ENCODE data around the gene SLX4IP.

Gene SLX4IP

DNA sequence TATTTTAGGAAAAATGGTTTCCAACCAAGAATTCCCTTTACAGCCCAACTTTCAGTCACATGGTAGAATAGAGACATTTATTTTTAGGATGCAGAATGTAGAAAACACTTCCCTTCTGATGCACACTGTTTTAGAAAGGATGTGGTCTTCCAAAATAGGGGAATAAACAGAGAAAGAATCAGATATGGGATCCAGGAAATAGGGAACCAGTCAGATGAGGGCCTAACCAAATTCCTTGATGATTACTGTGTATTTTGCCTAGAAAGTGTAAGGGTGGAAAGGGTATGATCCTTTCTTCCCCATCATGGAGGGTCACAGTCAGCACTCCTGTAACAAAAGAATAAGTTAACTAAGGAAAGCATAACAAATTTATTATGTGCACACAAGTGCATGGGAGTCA, 27.4 kb downstream of the SLX4IP start:
- no peak overlapping the region for H2AK5ac ChIP-seq (ENCODE audit: low read length)

DNA sequence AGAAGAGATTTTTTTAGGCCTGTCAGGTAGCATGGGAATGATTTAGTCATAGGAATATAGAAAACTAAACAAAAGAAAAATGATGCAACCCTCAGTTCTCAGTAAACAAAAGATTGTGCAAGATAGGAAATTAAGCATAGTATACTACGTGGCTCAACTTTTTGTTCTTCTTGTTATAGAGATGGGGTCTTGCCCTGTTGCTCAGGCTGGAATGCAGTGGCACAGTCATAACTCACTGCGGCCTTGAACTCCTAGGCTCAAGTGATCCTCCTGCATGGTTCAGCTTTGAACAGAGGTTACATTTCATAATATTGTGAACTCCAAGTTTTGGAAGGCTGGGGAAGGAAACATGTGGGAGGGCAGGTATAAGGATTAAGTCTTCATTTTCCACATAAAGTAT, 28.5 kb downstream of the SLX4IP start:
- no peak overlapping the region for H4K5ac ChIP-seq (ENCODE audit: low read length)

More for the DNA sequence above, 27.4 kb downstream of the SLX4IP start:
- no peak overlapping the region for H3K27ac ChIP-seq (ENCODE audit: low read depth, low read length)
- peaks cover 3% of the 10 kb centered on the region for H3K4me1 ChIP-seq (ENCODE audit: control insufficient read depth, low read depth, low read length)
- no peaks in the 10 kb centered on the region for H3K79me2 ChIP-seq (ENCODE audit: control insufficient read depth, insufficient read depth, low read length)
- H3K27me3 ChIP-seq (ENCODE audit: insufficient read depth, low read length, poor library complexity) = no peaks in the 10 kb centered on the region
- peaks cover 6% of the 10 kb centered on the region for H3K79me1 ChIP-seq (ENCODE audit: low read length)
- no peak overlapping the region for H3K4me3 ChIP-seq (ENCODE audit: low read length)
- H3K36me3 ChIP-seq (ENCODE audit: control insufficient read depth, insufficient read depth, low read length) = no peaks in the 10 kb centered on the region
- no peak overlapping the region for H2BK5ac ChIP-seq (ENCODE audit: low read length)
- H3K9ac ChIP-seq (ENCODE audit: low read length) = no peak overlapping the region
- H3K18ac ChIP-seq (ENCODE audit: low read length) = no peak overlapping the region
- H3K4me2 ChIP-seq (ENCODE audit: low read length) = no peak overlapping the region
- H2BK15ac ChIP-seq (replicated peaks; ENCODE audit: low read depth) = no peak overlapping the region
- no peak overlapping the region for H3K56ac ChIP-seq (ENCODE audit: low read length)
- H4K5ac ChIP-seq (ENCODE audit: low read length) = no peak overlapping the region
- no peak for DNase-seq
- H2BK120ac ChIP-seq (ENCODE audit: low read depth, low read length) = no peak overlapping the region
- H3K23ac ChIP-seq (ENCODE audit: low read length) = no peak overlapping the region
- no peak overlapping the region for H3K4ac ChIP-seq (ENCODE audit: low read depth, low read length)
- no peak overlapping the region for H4K8ac ChIP-seq (ENCODE audit: low read depth, low read length)

DNA sequence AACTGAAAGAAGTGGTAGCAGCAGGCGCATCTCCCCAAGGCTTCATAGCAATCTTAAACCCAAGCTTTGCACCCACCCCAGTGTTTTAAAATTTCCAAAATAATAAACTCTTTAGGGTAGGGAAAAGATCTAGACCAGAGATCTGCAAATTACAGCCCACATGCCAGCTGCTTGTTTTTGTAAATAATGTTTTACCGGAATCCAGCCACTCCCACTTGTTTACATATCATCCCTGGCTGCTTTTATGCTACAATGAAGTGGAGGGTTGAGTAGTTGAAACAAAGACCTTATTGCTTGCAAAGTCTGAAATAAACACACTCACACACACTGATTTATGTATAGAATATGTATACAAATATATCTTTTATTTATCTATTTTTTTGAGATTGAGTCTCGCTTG, 30.0 kb downstream of the SLX4IP start:
- H3K23ac ChIP-seq (ENCODE audit: low read length) = no peak overlapping the region
- no peak overlapping the region for H2BK5ac ChIP-seq (ENCODE audit: low read length)
- DNase-seq = no peak
- no peak overlapping the region for H2BK15ac ChIP-seq (replicated peaks; ENCODE audit: low read depth)
- H3K18ac ChIP-seq (ENCODE audit: low read length) = no peak overlapping the region
- H2BK120ac ChIP-seq (ENCODE audit: low read depth, low read length) = peak overlapping the region; percentile 82
- H3K9ac ChIP-seq (ENCODE audit: low read length) = no peak overlapping the region
- no peak overlapping the region for H2AK5ac ChIP-seq (ENCODE audit: low read length)
- H3K4me3 ChIP-seq (ENCODE audit: low read length) = no peak overlapping the region
- no peak overlapping the region for H3K4ac ChIP-seq (ENCODE audit: low read depth, low read length)
- H4K8ac ChIP-seq (ENCODE audit: low read depth, low read length) = no peak overlapping the region
- no CpG with 5 or more reads among the region's 3 CpGs for WGBS (ENCODE audit: extremely low coverage, insufficient coverage, low lambda C conversion rate)
- H3K4me2 ChIP-seq (ENCODE audit: low read length) = no peak overlapping the region
- no peaks in the 10 kb centered on the region for H3K27me3 ChIP-seq (ENCODE audit: insufficient read depth, low read length, poor library complexity)
- H4K5ac ChIP-seq (ENCODE audit: low read length) = no peak overlapping the region
- no peak overlapping the region for H3K56ac ChIP-seq (ENCODE audit: low read length)
- H3K36me3 ChIP-seq (ENCODE audit: control insufficient read depth, insufficient read depth, low read length) = no peaks in the 10 kb centered on the region
- peaks cover 3% of the 10 kb centered on the region for H3K79me1 ChIP-seq (ENCODE audit: low read length)
- H3K27ac ChIP-seq (ENCODE audit: low read depth, low read length) = peak overlapping the region; percentile 20
- H3K79me2 ChIP-seq (ENCODE audit: control insufficient read depth, insufficient read depth, low read length) = no peaks in the 10 kb centered on the region
- peaks cover 8% of the 10 kb centered on the region for H3K4me1 ChIP-seq (ENCODE audit: control insufficient read depth, low read depth, low read length)

More for the DNA sequence above, 28.5 kb downstream of the SLX4IP start:
- no peaks in the 10 kb centered on the region for H3K27me3 ChIP-seq (ENCODE audit: insufficient read depth, low read length, poor library complexity)
- H3K27ac ChIP-seq (ENCODE audit: low read depth, low read length) = no peak overlapping the region
- no peak overlapping the region for H2BK5ac ChIP-seq (ENCODE audit: low read length)
- no peak overlapping the region for H2AK5ac ChIP-seq (ENCODE audit: low read length)
- no peak overlapping the region for H3K18ac ChIP-seq (ENCODE audit: low read length)
- no peaks in the 10 kb centered on the region for H3K79me2 ChIP-seq (ENCODE audit: control insufficient read depth, insufficient read depth, low read length)
- no peak overlapping the region for H3K56ac ChIP-seq (ENCODE audit: low read length)
- WGBS (ENCODE audit: extremely low coverage, insufficient coverage, low lambda C conversion rate) = no CpG with 5 or more reads among the region's 2 CpGs
- no peak overlapping the region for H4K8ac ChIP-seq (ENCODE audit: low read depth, low read length)
- H3K4me1 ChIP-seq (ENCODE audit: control insufficient read depth, low read depth, low read length) = peaks cover 8% of the 10 kb centered on the region
- no peak overlapping the region for H3K9ac ChIP-seq (ENCODE audit: low read length)
- H3K4me3 ChIP-seq (ENCODE audit: low read length) = no peak overlapping the region
- no peak overlapping the region for H2BK15ac ChIP-seq (replicated peaks; ENCODE audit: low read depth)
- no peaks in the 10 kb centered on the region for H3K36me3 ChIP-seq (ENCODE audit: control insufficient read depth, insufficient read depth, low read length)
- peaks cover 5% of the 10 kb centered on the region for H3K79me1 ChIP-seq (ENCODE audit: low read length)
- H3K4ac ChIP-seq (ENCODE audit: low read depth, low read length) = no peak overlapping the region
- no peak for DNase-seq
- H3K23ac ChIP-seq (ENCODE audit: low read length) = no peak overlapping the region
- H2BK120ac ChIP-seq (ENCODE audit: low read depth, low read length) = no peak overlapping the region
- H3K4me2 ChIP-seq (ENCODE audit: low read length) = no peak overlapping the region

- peak overlapping the region; percentile 61 for H3K27ac ChIP-seq (ENCODE audit: low read depth, low read length)
- peak overlapping the region; percentile 39 for H3K18ac ChIP-seq (ENCODE audit: low read length)
- H3K79me1 ChIP-seq (ENCODE audit: low read length) = peaks cover 2% of the 10 kb centered on the region
- peak overlapping the region; percentile 16 for H3K4ac ChIP-seq (ENCODE audit: low read depth, low read length)
- no peak overlapping the region for H2BK5ac ChIP-seq (ENCODE audit: low read length)
- WGBS (ENCODE audit: extremely low coverage, insufficient coverage, low lambda C conversion rate) = no CpG with 5 or more reads among the region's 4 CpGs
- no peak overlapping the region for H4K5ac ChIP-seq (ENCODE audit: low read length)
- peak overlapping the region; percentile 27 for H3K56ac ChIP-seq (ENCODE audit: low read length)
- H2AK5ac ChIP-seq (ENCODE audit: low read length) = no peak overlapping the region
- no peak overlapping the region for H3K4me3 ChIP-seq (ENCODE audit: low read length)
- H3K23ac ChIP-seq (ENCODE audit: low read length) = no peak overlapping the region
- peak; percentile 90 for DNase-seq
- H2BK15ac ChIP-seq (replicated peaks; ENCODE audit: low read depth) = peak overlapping the region; percentile 92
- H3K9ac ChIP-seq (ENCODE audit: low read length) = peak overlapping the region; percentile 20
- no peaks in the 10 kb centered on the region for H3K36me3 ChIP-seq (ENCODE audit: control insufficient read depth, insufficient read depth, low read length)
- no peak overlapping the region for H3K4me2 ChIP-seq (ENCODE audit: low read length)
- H3K4me1 ChIP-seq (ENCODE audit: control insufficient read depth, low read depth, low read length) = peaks cover 8% of the 10 kb centered on the region
- H4K8ac ChIP-seq (ENCODE audit: low read depth, low read length) = no peak overlapping the region
- no peak overlapping the region for H2BK120ac ChIP-seq (ENCODE audit: low read depth, low read length)
- H3K79me2 ChIP-seq (ENCODE audit: control insufficient read depth, insufficient read depth, low read length) = no peaks in the 10 kb centered on the region
- H3K27me3 ChIP-seq (ENCODE audit: insufficient read depth, low read length, poor library complexity) = no peaks in the 10 kb centered on the region
Observed at GRCh38 chr20:10466325-10466724, 31.2 kb downstream of the SLX4IP start.

DNA sequence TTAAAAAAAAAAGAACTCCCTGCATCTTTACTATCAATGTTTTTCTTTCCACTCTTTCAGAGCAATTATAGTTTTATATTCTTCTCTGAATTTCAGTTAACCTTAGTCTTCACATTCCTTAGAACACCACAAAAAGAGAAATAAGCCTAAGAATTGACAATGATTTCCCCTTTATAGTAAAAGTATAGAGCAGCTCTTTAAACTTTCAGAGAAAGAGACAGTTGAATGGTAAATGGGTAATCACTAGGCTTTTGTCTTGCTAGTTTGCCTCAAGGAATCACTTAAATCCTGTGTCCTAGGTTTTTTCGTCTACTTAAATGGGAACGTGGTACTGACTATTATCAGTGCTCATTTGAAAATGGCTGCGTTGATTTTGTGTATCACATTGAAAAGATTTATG, 31.8 kb downstream of the SLX4IP start:
- Histone ChIP-seq H3K79me1 (ENCODE audit: low read length) (peaks cover 2% of the 10 kb centered on the region), H2BK15ac (replicated peaks; ENCODE audit: low read depth) (no peak overlapping the region), H3K27me3 (ENCODE audit: insufficient read depth, low read length, poor library complexity) (no peaks in the 10 kb centered on the region), H3K56ac (ENCODE audit: low read length) (no peak overlapping the region), H3K27ac (ENCODE audit: low read depth, low read length) (no peak overlapping the region), H4K8ac (ENCODE audit: low read depth, low read length) (no peak overlapping the region), H2BK5ac (ENCODE audit: low read length) (no peak overlapping the region), H3K36me3 (ENCODE audit: control insufficient read depth, insufficient read depth, low read length) (no peaks in the 10 kb centered on the region), H3K4me1 (ENCODE audit: control insufficient read depth, low read depth, low read length) (peaks cover 8% of the 10 kb centered on the region), H3K9ac (ENCODE audit: low read length) (no peak overlapping the region), H2AK5ac (ENCODE audit: low read length) (no peak overlapping the region), H3K23ac (ENCODE audit: low read length) (no peak overlapping the region), H3K4me2 (ENCODE audit: low read length) (no peak overlapping the region), H3K4me3 (ENCODE audit: low read length) (no peak overlapping the region), H3K4ac (ENCODE audit: low read depth, low read length) (no peak overlapping the region), H2BK120ac (ENCODE audit: low read depth, low read length) (no peak overlapping the region), H4K5ac (ENCODE audit: low read length) (no peak overlapping the region), H3K18ac (ENCODE audit: low read length) (no peak overlapping the region), H3K79me2 (ENCODE audit: control insufficient read depth, insufficient read depth, low read length) (no peaks in the 10 kb centered on the region)
- no peak for DNase-seq
- no CpG with 5 or more reads among the region's 3 CpGs for WGBS (ENCODE audit: extremely low coverage, insufficient coverage, low lambda C conversion rate)

- H3K4me1 ChIP-seq (ENCODE audit: control insufficient read depth, low read depth, low read length) = peaks cover 8% of the 10 kb centered on the region
- H3K18ac ChIP-seq (ENCODE audit: low read length) = peak overlapping the region; percentile 51
- H3K23ac ChIP-seq (ENCODE audit: low read length) = no peak overlapping the region
- no peak overlapping the region for H4K8ac ChIP-seq (ENCODE audit: low read depth, low read length)
- peak overlapping the region; percentile 7 for H2BK5ac ChIP-seq (ENCODE audit: low read length)
- H3K27ac ChIP-seq (ENCODE audit: low read depth, low read length) = peak overlapping the region; percentile 3
- peaks cover 2% of the 10 kb centered on the region for H3K79me1 ChIP-seq (ENCODE audit: low read length)
- no peak overlapping the region for H3K4me3 ChIP-seq (ENCODE audit: low read length)
- no peak overlapping the region for H3K9ac ChIP-seq (ENCODE audit: low read length)
- H3K4ac ChIP-seq (ENCODE audit: low read depth, low read length) = no peak overlapping the region
- H2BK120ac ChIP-seq (ENCODE audit: low read depth, low read length) = no peak overlapping the region
- DNase-seq = no peak
- no peaks in the 10 kb centered on the region for H3K79me2 ChIP-seq (ENCODE audit: control insufficient read depth, insufficient read depth, low read length)
- H3K56ac ChIP-seq (ENCODE audit: low read length) = no peak overlapping the region
- no peaks in the 10 kb centered on the region for H3K36me3 ChIP-seq (ENCODE audit: control insufficient read depth, insufficient read depth, low read length)
- H2AK5ac ChIP-seq (ENCODE audit: low read length) = no peak overlapping the region
- WGBS (ENCODE audit: extremely low coverage, insufficient coverage, low lambda C conversion rate) = no CpG with 5 or more reads among the region's 3 CpGs
- H3K4me2 ChIP-seq (ENCODE audit: low read length) = no peak overlapping the region
- no peak overlapping the region for H4K5ac ChIP-seq (ENCODE audit: low read length)
- H2BK15ac ChIP-seq (replicated peaks; ENCODE audit: low read depth) = no peak overlapping the region
- no peaks in the 10 kb centered on the region for H3K27me3 ChIP-seq (ENCODE audit: insufficient read depth, low read length, poor library complexity)
Observed at GRCh38 chr20:10467681-10468339, 32.7 kb downstream of the SLX4IP start.
